ENCODE measurements around the gene SMAD5.

SMAD5 gene

GRCh38 chr5:136132557-136133221 lies at the start of gene SMAD5:
SMAD5 (plus strand) TSS chr5:136132845; CDS start chr5:136153761, 20,916 bp downstream.
- DNase-seq (ENCODE audit: low read depth in 2 of 2), result peak; percentile 12 to 56

GRCh38 chr5:136084698-136085097 lies 47.9 kb upstream of the SMAD5 start:
- no peak for DNase-seq (ENCODE audit: low read depth in 2 of 2)

- DNase-seq (ENCODE audit: low read depth in 2 of 2), result no peak
Observed at GRCh38 chr5:136086783-136087566, 45.7 kb upstream of the SMAD5 start.

GRCh38 chr5:136087961-136088871 lies 44.4 kb upstream of the SMAD5 start:
- DNase-seq (ENCODE audit: low read depth in 2 of 2), result no peak

- DNase-seq (ENCODE audit: low read depth in 2 of 2), result no peak
Observed at GRCh38 chr5:136089791-136090190, 42.9 kb upstream of the SMAD5 start.

- DNase-seq (ENCODE audit: low read depth in 2 of 2), result no peak
Observed at GRCh38 chr5:136090319-136090718, 42.3 kb upstream of the SMAD5 start.

GRCh38 chr5:136094189-136094912 lies 38.3 kb upstream of the SMAD5 start:
- DNase-seq (ENCODE audit: low read depth in 2 of 2), result no peak

GRCh38 chr5:136094913-136095641 lies 37.6 kb upstream of the SMAD5 start:
- no peak for DNase-seq (ENCODE audit: low read depth in 2 of 2)

- no peak for DNase-seq (ENCODE audit: low read depth in 2 of 2)
Observed at GRCh38 chr5:136098176-136098575, 34.5 kb upstream of the SMAD5 start.

GRCh38 chr5:136099870-136100269 lies 32.8 kb upstream of the SMAD5 start:
- DNase-seq (ENCODE audit: low read depth in 2 of 2), result no peak

GRCh38 chr5:136101884-136102283 lies 30.8 kb upstream of the SMAD5 start:
- DNase-seq (ENCODE audit: low read depth in 2 of 2), result no peak

GRCh38 chr5:136103118-136103517 lies 29.5 kb upstream of the SMAD5 start:
- no peak for DNase-seq (ENCODE audit: low read depth in 2 of 2)

- DNase-seq (ENCODE audit: low read depth in 2 of 2), result no peak
Observed at GRCh38 chr5:136104306-136104965, 28.2 kb upstream of the SMAD5 start.

- DNase-seq (ENCODE audit: low read depth in 2 of 2), result no peak
Observed at GRCh38 chr5:136106351-136107031, 26.2 kb upstream of the SMAD5 start.

GRCh38 chr5:136108180-136108611 lies 24.4 kb upstream of the SMAD5 start:
- no peak for DNase-seq (ENCODE audit: low read depth in 2 of 2)

- no peak for DNase-seq (ENCODE audit: low read depth in 2 of 2)
Observed at GRCh38 chr5:136108766-136109165, 23.9 kb upstream of the SMAD5 start.

GRCh38 chr5:136109453-136110135 lies 23.1 kb upstream of the SMAD5 start:
- no peak for DNase-seq (ENCODE audit: low read depth in 2 of 2)

- DNase-seq (ENCODE audit: low read depth in 2 of 2), result no peak
Observed at GRCh38 chr5:136113606-136114005, 19.0 kb upstream of the SMAD5 start.
